ENCODE results near the gene COPA.
"Not testable (repeated sequence)": the region's sequence is repeated elsewhere in the genome, so short reads cannot be mapped to it uniquely, and the experiment has no call there.

Gene COPA

GRCh38 chr1:160322831-160323230 is 20.2 kb downstream of the COPA start:
- no peak for DNase-seq

GRCh38 chr1:160315359-160315758 is 27.7 kb downstream of the COPA start:
- DNase-seq: no peak

DNA sequence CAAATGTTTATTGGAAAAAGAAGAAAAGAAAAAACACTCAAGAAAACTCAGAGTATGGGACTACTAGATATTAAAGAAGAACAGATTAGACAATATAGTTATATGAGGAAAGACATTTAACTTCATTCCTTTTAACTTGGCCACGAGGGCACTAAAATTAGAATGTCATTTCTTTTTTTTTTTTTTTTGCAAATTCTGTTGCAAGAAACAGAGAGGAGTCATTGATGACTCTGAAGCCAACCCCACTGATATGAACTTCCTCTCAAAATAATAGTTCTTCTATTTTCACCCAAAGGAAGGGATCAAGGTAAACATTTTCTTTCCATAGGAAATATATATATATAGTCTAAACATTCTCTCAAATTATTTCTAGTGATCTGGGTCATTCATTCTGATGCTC is 33.5 kb downstream of the COPA start:
- DNase-seq: no peak

DNA sequence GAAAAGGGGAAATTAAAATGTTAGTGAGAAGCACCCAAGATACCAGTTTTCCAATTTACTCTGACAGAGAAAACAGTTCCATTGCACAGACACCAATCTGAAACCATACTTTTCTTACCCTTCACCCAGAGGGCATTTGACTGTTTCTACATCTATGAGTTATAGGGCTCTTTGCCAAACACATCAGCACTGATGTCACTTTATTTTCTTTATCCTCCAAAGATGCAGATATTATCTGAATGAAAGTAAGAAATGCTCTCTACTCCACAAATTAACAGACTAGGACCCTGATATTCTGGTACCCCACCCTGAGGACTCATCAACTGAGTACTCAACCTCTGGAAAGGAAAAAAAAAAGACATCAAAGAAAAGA is 33.9 kb downstream of the COPA start:
- no peak for DNase-seq

GRCh38 chr1:160308451-160309184 is 34.4 kb downstream of the COPA start:
- DNase-seq: no peak

- no peak for DNase-seq
These were observed 35.8 kb downstream of the COPA start for GRCh38 chr1:160307118-160307791.

- no peak for DNase-seq
These were observed 42.9 kb downstream of the COPA start for GRCh38 chr1:160300173-160300572.

DNA sequence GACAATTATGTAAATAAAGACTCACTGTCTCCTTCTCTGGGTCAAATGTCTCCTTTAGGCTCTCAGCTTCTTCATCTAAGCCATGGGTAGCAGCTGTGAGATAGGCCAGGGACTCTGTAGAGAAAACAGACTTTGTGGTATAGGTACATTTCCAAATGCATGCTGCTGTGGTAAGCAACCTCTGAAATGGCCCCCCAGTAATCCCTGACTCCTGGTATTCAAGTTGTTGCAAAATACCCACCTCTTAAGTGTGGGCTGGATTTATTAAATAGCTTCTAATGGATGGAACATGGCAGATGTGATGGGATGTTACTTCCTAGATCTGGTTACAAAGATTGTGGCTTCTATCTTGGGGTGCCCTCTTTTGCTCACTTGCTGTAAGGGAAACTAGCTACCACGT is 47.0 kb downstream of the COPA start:
- no peak for DNase-seq

GRCh38 chr1:160293020-160293968 is 49.8 kb downstream of the COPA start:
- no peak for DNase-seq

GRCh38 chr1:160291248-160292220 is 51.5 kb downstream of the COPA start:
- peak; percentile 70 for DNase-seq

DNA sequence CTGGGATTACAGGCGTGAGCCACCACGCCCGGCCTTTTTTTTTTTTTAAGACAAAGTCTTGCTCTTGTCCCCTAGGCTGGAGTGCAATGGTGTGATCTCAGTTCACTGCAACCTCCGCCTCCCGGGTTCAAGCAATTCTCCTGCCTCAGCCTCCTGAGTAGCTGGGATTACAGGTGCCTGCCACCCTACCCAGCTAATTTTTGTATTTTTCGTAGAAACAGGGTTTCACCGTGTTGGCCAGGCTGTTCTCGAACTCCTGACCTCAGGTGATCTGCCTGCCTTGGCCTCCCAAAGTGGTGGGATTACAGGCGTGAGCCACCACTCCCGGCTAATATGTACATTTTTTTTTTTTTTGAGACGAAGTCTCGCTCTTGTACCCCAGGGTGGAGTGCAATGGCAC is 55.3 kb downstream of the COPA start:
- DNase-seq: not testable (repeated sequence)

DNA sequence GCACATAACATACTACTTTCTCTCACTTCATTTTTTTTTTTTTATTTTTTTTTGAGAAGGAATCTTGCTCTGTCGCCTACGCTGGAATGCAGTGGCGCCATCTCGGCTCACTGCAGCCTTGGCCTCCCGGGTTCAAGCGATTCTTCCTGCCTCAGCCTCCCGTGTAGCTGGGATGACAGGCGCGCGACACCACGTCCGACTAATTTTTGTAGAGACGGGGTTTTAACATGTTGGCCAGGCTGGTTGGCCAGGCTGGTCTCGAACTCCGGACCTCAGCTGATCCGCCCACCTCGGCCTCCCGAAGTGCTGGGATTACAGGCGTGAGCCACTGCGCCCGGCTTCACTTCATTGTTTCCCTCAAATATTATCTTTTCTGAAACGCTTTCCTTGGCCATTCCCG is 57.5 kb downstream of the COPA start:
- DNase-seq: no peak

DNA sequence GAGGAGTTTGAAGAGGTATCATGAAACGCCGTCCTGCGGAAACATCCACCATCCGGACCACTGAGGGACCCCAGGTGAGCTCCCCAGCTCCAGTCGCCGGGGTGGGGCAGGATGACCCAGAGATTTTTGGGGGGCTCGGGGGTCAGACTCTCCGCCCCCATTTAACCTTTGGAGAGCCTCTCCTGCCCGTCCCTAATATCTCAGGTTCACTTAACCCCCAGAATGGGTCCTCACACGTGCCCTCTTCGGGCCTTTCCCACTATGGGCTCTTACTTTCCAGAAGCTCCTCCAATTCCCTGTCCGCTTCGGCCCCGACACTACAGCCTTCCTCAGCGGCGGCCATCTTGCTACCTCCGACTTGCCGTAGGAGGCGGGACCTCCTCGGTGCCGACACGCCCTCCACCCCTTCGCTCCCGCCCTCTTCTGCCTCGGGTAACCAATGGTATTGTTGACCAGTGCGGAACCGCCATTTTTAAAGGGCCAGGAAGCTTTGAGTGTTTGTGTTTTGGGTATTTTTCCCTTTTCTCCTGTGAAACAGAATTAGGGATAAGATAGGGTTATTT is 58.2 kb downstream of the COPA start, which contains the start of gene PEX19:
Gene PEX19, minus strand, starts transcription at position 352 of the 563 bp plus-strand sequence. Its CDS starts 9 bp downstream, at position 343.
- DNase-seq: peak; percentile 87

- DNase-seq: no peak
These were observed 58.7 kb downstream of the COPA start for GRCh38 chr1:160284220-160284781.

- DNase-seq: no peak
These were observed 60.2 kb downstream of the COPA start for GRCh38 chr1:160282807-160283206.

DNA sequence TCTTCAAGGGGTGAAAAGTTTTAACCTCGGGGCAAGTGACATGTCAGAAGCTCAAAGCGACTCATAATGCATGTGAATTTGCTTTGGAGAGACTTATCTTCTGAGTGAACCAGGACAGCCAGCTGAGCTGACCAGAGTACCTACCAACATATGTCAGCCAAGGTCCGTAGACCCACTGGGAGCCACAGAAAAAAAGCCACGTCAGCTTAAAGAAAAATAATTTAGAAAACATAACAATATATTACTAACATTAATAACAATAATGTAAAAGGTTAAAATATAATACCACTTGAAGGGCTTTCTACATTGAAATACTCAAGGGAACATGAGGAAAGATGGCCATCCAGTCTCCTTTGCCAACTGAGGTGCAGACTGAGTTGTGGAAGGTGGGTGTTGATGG is 65.1 kb downstream of the COPA start:
- no peak for DNase-seq

DNA sequence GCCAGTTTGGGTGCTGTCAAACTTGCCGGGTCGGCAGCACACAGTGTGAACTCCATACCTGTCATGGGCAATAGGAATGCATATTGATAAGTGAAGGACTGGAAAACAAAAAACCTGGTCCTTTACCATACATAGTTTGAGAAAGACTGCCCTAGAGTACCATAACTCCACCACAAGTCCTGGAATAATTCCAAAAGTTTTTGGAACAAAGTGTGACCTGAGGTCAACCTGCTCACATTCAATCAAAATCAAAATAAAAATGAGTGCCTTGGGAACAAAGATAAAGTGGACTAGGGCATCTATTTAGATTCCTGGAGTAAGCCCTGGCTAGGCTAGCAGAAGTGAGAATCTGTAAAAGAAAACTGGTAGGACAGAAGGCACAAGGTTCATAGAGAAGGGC is 65.7 kb downstream of the COPA start:
- DNase-seq: no peak

- no peak for DNase-seq
These were observed 72.0 kb downstream of the COPA start for GRCh38 chr1:160271025-160271424.

GRCh38 chr1:160267284-160267991 is 75.6 kb downstream of the COPA start:
- DNase-seq: no peak

DNA sequence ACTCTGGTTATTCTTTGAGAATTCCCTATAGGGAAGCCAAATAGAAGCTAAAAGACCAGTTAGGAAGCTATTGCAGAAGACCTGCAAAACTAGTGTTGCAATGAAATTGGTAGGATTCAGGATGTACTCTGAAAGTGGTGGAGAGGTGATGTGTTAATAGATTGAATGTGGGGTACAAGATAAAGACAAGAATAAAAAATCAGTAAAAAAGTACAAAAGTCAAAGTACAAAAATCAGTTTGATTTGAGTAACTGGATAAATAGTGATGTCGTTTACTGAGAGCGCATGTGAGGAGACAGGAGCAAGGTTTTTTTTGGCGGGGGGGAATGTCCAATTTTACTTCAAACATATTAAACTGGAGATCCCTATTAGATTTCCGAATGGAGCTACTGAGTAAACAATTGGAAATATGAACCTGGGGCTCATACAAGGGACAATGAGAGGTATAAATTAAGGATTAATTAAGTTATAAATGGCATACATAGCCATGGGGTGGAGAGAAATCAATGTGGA is 78.2 kb downstream of the COPA start:
- DNase-seq: no peak

Measured in NCI-H1694 treated with DMSO at 0.1 percent for 48 hours (cell line).